Measurements from ENCODE around the gene GREM2.

GREM2 gene

DNA sequence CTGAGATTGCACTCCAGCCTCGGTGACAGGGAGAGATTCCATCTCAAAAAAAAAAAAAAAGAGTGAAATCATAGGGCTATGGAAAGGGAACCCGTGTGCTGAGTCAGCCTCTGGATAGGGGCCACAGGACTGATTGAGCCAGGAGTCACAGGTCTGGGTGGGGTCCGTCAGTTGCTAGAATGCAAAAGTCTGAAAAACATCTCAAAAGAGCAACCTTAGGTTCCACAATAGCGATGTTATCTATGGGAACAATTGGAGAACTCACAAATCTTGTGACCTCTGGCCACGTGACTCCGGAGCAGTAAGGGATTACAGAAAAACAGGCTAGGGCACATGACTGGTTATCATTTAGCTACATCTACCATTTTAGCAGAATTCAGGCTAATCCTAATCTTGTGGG, 32.8 kb upstream of the GREM2 start:
- no peaks in the 10 kb centered on the region for H3K9me3 ChIP-seq
- no peak overlapping the region for H3K4me2 ChIP-seq
- no peaks in the 10 kb centered on the region for H3K27me3 ChIP-seq
- H3K9ac ChIP-seq = no peak overlapping the region
- H3K4me3 ChIP-seq = no peak overlapping the region
- TF ChIP-seq Cebpa-rat (IDR thresholded peaks at IDR 0.05) = no peak
- no peaks in the 10 kb centered on the region for H3K36me3 ChIP-seq
- no peaks in the 10 kb centered on the region for H4K20me1 ChIP-seq
- no peak overlapping the region for H3K27ac ChIP-seq
- no peaks in the 10 kb centered on the region for H3K4me1 ChIP-seq

- H3K36me3 ChIP-seq = no peaks in the 10 kb centered on the region
- no peaks in the 10 kb centered on the region for H3K27me3 ChIP-seq
- H3K9me3 ChIP-seq = peaks cover 13% of the 10 kb centered on the region
- H3K4me2 ChIP-seq = no peak overlapping the region
- H3K4me3 ChIP-seq = no peak overlapping the region
- H3K4me1 ChIP-seq = no peaks in the 10 kb centered on the region
- no peak overlapping the region for H3K27ac ChIP-seq
- no peak for TF ChIP-seq Cebpa-rat (IDR thresholded peaks at IDR 0.05)
- H3K9ac ChIP-seq = no peak overlapping the region
- H4K20me1 ChIP-seq = no peaks in the 10 kb centered on the region
These were observed 23.7 kb upstream of the GREM2 start for GRCh38 chr1:240635466-240636256.

DNA sequence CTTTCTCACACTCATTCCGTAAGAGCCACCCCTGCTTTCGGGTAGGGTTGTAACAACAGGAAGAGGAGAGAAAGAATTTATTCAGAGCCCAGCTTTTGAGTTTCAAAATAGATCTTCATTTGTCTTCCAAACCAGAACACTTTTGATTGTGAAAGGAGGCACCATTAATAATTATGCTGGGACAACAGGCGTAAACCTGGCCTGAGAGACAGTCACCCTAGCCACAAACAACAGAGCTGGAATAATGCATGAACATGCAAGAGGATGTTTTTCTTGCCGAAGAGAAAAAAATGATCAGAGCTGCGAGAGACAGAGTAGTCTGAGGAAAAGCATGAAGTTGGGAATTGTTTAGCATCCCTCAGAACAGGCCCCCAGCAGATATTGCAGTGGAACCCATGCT, 18.5 kb upstream of the GREM2 start:
- no peak overlapping the region for H3K27ac ChIP-seq
- H3K4me1 ChIP-seq = no peaks in the 10 kb centered on the region
- no peaks in the 10 kb centered on the region for H3K27me3 ChIP-seq
- no peak overlapping the region for H3K9ac ChIP-seq
- no peaks in the 10 kb centered on the region for H4K20me1 ChIP-seq
- H3K4me3 ChIP-seq = no peak overlapping the region
- no peak overlapping the region for H3K4me2 ChIP-seq
- no peak for TF ChIP-seq Cebpa-rat (IDR thresholded peaks at IDR 0.05)
- no peaks in the 10 kb centered on the region for H3K9me3 ChIP-seq
- no peaks in the 10 kb centered on the region for H3K36me3 ChIP-seq

- Histone ChIP-seq H3K9ac (no peak overlapping the region), H3K4me3 (no peak overlapping the region), H3K4me1 (peaks cover 4% of the 10 kb centered on the region; the same call in 1 of the 2 replicates), H3K9me3 (no peaks in the 10 kb centered on the region), H3K4me2 (no peak overlapping the region), H3K27me3 (no peaks in the 10 kb centered on the region), H4K20me1 (no peaks in the 10 kb centered on the region), H3K36me3 (no peaks in the 10 kb centered on the region), H3K27ac (no peak overlapping the region)
- TF ChIP-seq Cebpa-rat (IDR thresholded peaks at IDR 0.05) = no peak
These were observed 9.3 kb upstream of the GREM2 start for GRCh38 chr1:240621249-240621648.

GRCh38 chr1:240619906-240620621, 8.1 kb upstream of the GREM2 start:
- H3K27me3 ChIP-seq = no peaks in the 10 kb centered on the region
- no peak overlapping the region for H3K4me3 ChIP-seq
- no peak overlapping the region for H3K4me2 ChIP-seq
- no peak overlapping the region for H3K27ac ChIP-seq
- H3K4me1 ChIP-seq = peaks cover 4% of the 10 kb centered on the region; the same call in 1 of the 2 replicates
- no peaks in the 10 kb centered on the region for H3K36me3 ChIP-seq
- no peaks in the 10 kb centered on the region for H3K9me3 ChIP-seq
- no peak overlapping the region for H3K9ac ChIP-seq
- TF ChIP-seq Cebpa-rat (IDR thresholded peaks at IDR 0.05) = no peak
- H4K20me1 ChIP-seq = no peaks in the 10 kb centered on the region

- Histone ChIP-seq H3K9ac (no peak overlapping the region), H3K36me3 (no peaks in the 10 kb centered on the region), H4K20me1 (no peaks in the 10 kb centered on the region), H3K27me3 (no peaks in the 10 kb centered on the region), H3K4me1 (peaks cover 4% of the 10 kb centered on the region; the same call in 1 of the 2 replicates), H3K4me2 (no peak overlapping the region), H3K4me3 (no peak overlapping the region), H3K27ac (no peak overlapping the region), H3K9me3 (no peaks in the 10 kb centered on the region)
- TF ChIP-seq Cebpa-rat (IDR thresholded peaks at IDR 0.05) = no peak
These were observed 7.4 kb upstream of the GREM2 start for GRCh38 chr1:240619357-240619756.

- Histone ChIP-seq H3K4me1 (peaks cover 8% of the 10 kb centered on the region), H3K27me3 (no peaks in the 10 kb centered on the region), H3K9ac (no peak overlapping the region), H3K9me3 (no peaks in the 10 kb centered on the region), H4K20me1 (no peaks in the 10 kb centered on the region), H3K36me3 (no peaks in the 10 kb centered on the region), H3K4me3 (no peak overlapping the region), H3K27ac (no peak overlapping the region), H3K4me2 (no peak overlapping the region)
- no peak for TF ChIP-seq Cebpa-rat (IDR thresholded peaks at IDR 0.05)
These were observed 7.0 kb upstream of the GREM2 start for GRCh38 chr1:240618946-240619345.

GRCh38 chr1:240616018-240616417, 4.1 kb upstream of the GREM2 start:
- 0 out of 2 replicates have a peak, but pooled peaks cover 7% of the 10 kb centered on the region for H3K27me3 ChIP-seq
- no peak overlapping the region for H3K9ac ChIP-seq
- H3K36me3 ChIP-seq = no peaks in the 10 kb centered on the region
- H3K4me2 ChIP-seq = no peak overlapping the region
- H3K4me3 ChIP-seq = no peak overlapping the region
- no peaks in the 10 kb centered on the region for H4K20me1 ChIP-seq
- H3K4me1 ChIP-seq = peaks cover 31% of the 10 kb centered on the region
- no peak overlapping the region for H3K27ac ChIP-seq
- TF ChIP-seq Cebpa-rat (IDR thresholded peaks at IDR 0.05) = no peak
- H3K9me3 ChIP-seq = no peaks in the 10 kb centered on the region

DNA sequence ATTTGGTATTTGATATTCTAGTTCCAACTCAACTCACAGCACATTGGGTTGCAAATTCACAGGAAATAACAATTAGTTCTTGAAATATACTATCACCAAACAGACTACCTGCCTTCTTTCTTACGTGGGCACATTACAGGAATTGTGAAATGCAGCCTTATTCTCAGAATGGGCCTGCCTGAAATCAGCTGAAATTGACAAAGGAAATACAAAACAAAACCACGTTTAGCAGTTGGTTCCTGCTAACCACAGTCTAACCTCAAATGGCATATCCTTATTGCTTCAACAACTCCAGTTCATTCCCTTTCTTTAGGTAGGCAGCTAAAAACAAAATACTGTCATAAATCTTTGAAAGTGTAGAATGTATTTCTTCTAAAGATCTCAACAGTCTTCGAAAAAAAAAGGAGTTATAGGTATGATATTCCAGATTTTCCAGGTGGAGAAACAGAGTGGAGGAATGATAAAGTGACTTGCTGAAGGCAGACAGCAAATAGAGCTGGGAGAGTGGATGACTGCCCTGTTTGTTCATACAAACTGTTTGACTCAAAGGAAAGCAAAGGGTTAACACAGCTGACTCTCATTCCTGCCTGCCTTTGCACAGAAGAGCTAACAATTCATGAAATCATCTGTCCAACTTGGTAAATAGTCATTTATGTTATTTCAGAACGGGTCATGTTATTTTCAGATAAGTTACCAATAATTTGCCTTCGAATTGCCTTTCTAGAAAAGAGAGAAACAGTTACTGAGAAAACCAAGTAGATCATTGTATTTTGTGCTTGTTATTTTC, 1.6 kb upstream of the GREM2 start:
- TF ChIP-seq Cebpa-rat (IDR thresholded peaks at IDR 0.05) = no peak
- H3K4me2 ChIP-seq = peak overlapping the region; percentile 89

More for the DNA sequence above, 1.6 kb upstream of the GREM2 start:
- Histone ChIP-seq H3K27me3 (peaks cover 12% of the 10 kb centered on the region), H4K20me1 (no peaks in the 10 kb centered on the region), H3K4me1 (peaks cover 37% of the 10 kb centered on the region), H3K4me3 (no peak overlapping the region), H3K36me3 (no peaks in the 10 kb centered on the region), H3K27ac (no peak overlapping the region), H3K9ac (no peak overlapping the region), H3K9me3 (no peaks in the 10 kb centered on the region)

Data from BLaER1 (cell line).